ENCODE data around the gene TARBP1.

Gene TARBP1

GRCh38 chr1:234375672-234376071 lies 103.3 kb downstream of the TARBP1 start:
- Histone ChIP-seq H3K27me3 (replicated peaks; ENCODE audit: control insufficient read depth, insufficient read depth, low read length) (no peaks in the 10 kb centered on the region), H3K4me3 (replicated peaks; ENCODE audit: low read depth, low read length) (no peak overlapping the region), H3K36me3 (ENCODE audit: control insufficient read depth, insufficient read depth, low read length) (peaks cover 16% of the 10 kb centered on the region)
- DNase-seq (ENCODE audit: extremely low read depth, insufficient read length): no peak
- TF ChIP-seq CTCF (IDR thresholded peaks at IDR 0.05; ENCODE audit: insufficient read depth, low read length, poor library complexity, severe bottlenecking): no peak

- Histone ChIP-seq H3K4me3 (replicated peaks; ENCODE audit: low read depth, low read length) (peak overlapping the region; percentile 94), H3K36me3 (ENCODE audit: control insufficient read depth, insufficient read depth, low read length) (peaks cover 14% of the 10 kb centered on the region), H3K27me3 (replicated peaks; ENCODE audit: control insufficient read depth, insufficient read depth, low read length) (no peaks in the 10 kb centered on the region)
- no peak for TF ChIP-seq CTCF (IDR thresholded peaks at IDR 0.05; ENCODE audit: insufficient read depth, low read length, poor library complexity, severe bottlenecking)
- DNase-seq (ENCODE audit: extremely low read depth, insufficient read length): no peak
Measured at GRCh38 chr1:234373959-234374254, 105.1 kb downstream of the TARBP1 start.

- no peaks in the 10 kb centered on the region for H3K27me3 ChIP-seq (replicated peaks; ENCODE audit: control insufficient read depth, insufficient read depth, low read length)
- H3K36me3 ChIP-seq (ENCODE audit: control insufficient read depth, insufficient read depth, low read length): peaks cover 14% of the 10 kb centered on the region
- peak within 1 kb of the TSS; percentile 94 for H3K4me3 ChIP-seq (replicated peaks; ENCODE audit: low read depth, low read length)
- TF ChIP-seq CTCF (IDR thresholded peaks at IDR 0.05; ENCODE audit: insufficient read depth, low read length, poor library complexity, severe bottlenecking): no peak
- DNase-seq (ENCODE audit: extremely low read depth, insufficient read length): peak; percentile 96
Measured at GRCh38 chr1:234373064-234373958, 105.7 kb downstream of the TARBP1 start, which contains the start of gene COA6. Gene COA6 (plus strand): TSS chr1:234373456. CDS start chr1:234373467, 11 bp downstream.

GRCh38 chr1:234372011-234372757 lies 106.8 kb downstream of the TARBP1 start:
- Histone ChIP-seq H3K36me3 (ENCODE audit: control insufficient read depth, insufficient read depth, low read length) (peaks cover 9% of the 10 kb centered on the region), H3K27me3 (replicated peaks; ENCODE audit: control insufficient read depth, insufficient read depth, low read length) (no peaks in the 10 kb centered on the region), H3K4me3 (replicated peaks; ENCODE audit: low read depth, low read length) (peak overlapping the region; percentile 94)
- no peak for TF ChIP-seq CTCF (IDR thresholded peaks at IDR 0.05; ENCODE audit: insufficient read depth, low read length, poor library complexity, severe bottlenecking)
- DNase-seq (ENCODE audit: extremely low read depth, insufficient read length): no peak

- Histone ChIP-seq H3K27me3 (replicated peaks; ENCODE audit: control insufficient read depth, insufficient read depth, low read length) (no peaks in the 10 kb centered on the region), H3K4me3 (replicated peaks; ENCODE audit: low read depth, low read length) (no peak overlapping the region), H3K36me3 (ENCODE audit: control insufficient read depth, insufficient read depth, low read length) (peaks cover 7% of the 10 kb centered on the region)
- DNase-seq (ENCODE audit: extremely low read depth, insufficient read length): no peak
- TF ChIP-seq CTCF (IDR thresholded peaks at IDR 0.05; ENCODE audit: insufficient read depth, low read length, poor library complexity, severe bottlenecking): no peak
Measured at GRCh38 chr1:234371414-234371813, 107.6 kb downstream of the TARBP1 start.

Data from GM06990 (cell line).